OCI-LY3 (cell line): ENCODE data around the gene SORCS3.

ENCODE experiments used
- EZH2phosphoT487 ChIP-seq: fragments of 200-600 bp; shearing (Covaris generic); IDR thresholded peaks from 2 replicates; pipeline ENCODE4 v1.6.1; 2018; ENCODE audit warnings: antibody characterized with exemption, mixed run types, low read depth
- TF ChIP-seq, protein P1 (sequence below): fragments of 200-600, 300-600 bp; sonication (generic); IDR thresholded peaks from 2 replicates; pipeline ENCODE4 v1.5.1; 2014; ENCODE audit warnings: antibody characterized with exemption, low read length, low read depth

DNA sequence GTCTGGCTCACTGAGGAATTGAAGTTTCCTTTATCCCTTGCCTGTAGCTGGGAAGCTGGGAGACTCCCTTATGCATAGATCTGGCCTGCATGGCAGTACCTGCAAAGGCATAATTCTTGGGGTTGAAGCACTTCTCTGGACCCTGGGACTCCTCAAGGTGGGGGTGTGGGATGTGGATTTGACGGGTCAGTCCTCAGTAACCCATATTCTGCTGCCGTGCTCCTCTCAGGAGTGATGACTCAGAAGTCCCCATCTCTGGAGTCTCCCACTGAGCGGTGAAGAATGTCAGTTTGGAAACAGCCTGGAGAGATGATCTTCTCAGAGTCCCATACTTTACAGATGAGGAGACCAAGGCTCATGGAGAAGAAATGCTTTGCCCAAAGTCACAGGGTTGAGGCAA lies 49.0 kb downstream of the SORCS3 start:
- TF ChIP-seq, protein P1, sequence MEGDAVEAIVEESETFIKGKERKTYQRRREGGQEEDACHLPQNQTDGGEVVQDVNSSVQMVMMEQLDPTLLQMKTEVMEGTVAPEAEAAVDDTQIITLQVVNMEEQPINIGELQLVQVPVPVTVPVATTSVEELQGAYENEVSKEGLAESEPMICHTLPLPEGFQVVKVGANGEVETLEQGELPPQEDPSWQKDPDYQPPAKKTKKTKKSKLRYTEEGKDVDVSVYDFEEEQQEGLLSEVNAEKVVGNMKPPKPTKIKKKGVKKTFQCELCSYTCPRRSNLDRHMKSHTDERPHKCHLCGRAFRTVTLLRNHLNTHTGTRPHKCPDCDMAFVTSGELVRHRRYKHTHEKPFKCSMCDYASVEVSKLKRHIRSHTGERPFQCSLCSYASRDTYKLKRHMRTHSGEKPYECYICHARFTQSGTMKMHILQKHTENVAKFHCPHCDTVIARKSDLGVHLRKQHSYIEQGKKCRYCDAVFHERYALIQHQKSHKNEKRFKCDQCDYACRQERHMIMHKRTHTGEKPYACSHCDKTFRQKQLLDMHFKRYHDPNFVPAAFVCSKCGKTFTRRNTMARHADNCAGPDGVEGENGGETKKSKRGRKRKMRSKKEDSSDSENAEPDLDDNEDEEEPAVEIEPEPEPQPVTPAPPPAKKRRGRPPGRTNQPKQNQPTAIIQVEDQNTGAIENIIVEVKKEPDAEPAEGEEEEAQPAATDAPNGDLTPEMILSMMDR: no peak
- no peak for TF ChIP-seq EZH2phosphoT487
